Stimulated activated naive CD4-positive, alpha-beta T cell (primary cell): ENCODE data around the gene LCMT2.
"Not testable (repeated sequence)": the region's sequence is repeated elsewhere in the genome, so short reads cannot be mapped to it uniquely, and the experiment has no call there.

Source experiments
- DNase-seq, 6 experiments: peaks; one replicate each; lab custom pipeline; 2025; lab: John Stamatoyannopoulos, UW

Gene LCMT2

DNA sequence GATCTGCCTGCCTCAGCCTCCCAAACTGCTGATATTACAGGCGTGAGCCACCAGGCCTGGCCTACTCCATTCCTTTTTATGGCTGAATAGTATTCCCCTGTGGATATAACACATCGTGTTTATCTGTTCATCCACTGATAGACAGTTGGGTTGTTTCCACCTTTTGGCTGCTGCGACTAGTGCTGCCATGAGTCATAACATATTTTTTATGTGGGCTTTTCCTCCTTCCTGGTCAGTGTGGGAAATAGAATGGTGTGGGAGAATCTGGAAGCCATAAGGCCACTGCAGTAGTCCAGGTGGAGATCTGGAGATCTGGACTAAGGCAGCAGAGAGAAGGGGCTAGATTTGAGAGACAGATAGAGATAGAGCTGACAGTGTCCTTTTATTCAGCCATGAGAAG is 16.2 kb downstream of the LCMT2 start:
- DNase-seq: no peak

DNA sequence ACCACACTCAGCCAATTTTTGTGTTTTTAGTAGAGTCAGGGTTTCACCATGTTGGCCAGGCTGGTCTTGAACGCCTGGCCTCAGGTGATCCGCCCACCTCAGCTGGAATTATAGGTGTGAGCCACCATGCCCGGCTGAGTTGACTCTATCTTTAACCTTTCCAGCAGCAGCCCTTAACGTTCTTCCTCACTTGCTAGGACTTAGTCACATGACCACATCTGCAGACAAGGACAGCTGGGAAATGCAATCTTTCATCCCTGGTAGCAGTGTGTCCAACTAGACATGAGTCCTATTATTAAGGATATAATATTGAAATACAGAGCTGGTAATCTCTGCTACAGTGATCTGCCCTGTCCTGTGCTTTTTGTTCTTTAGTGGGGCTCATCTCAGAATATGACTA is 18.0 kb downstream of the LCMT2 start:
- no peak for DNase-seq

DNA sequence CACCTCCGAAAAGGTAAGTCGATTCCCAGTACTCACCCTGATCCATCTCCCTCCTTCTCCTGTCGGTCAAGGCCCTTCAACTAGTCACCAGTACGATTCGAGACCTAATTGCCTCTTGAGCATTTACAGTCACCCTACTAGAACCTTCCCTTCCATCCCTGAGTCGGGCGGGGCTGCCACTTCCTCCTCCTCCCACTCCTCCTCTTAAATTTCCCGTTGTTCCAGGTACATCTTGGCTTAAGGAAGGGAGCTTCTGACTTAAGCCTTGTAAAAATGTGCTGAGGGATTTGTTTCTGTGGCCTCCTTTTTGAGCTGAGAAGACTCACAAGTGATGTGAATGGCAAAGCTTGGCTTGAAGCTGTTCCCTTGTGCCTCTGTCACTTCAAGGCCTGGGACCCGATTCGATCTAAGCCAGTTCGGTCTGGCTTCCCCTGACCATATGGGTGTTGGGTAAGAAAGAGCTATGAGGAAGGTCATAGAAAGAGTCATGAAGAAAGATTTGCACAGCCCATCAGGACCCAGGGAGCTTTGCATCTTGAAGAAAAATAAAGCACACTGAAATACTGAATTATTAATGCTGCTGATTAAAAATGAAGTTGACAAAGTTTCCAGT is 28.1 kb downstream of the LCMT2 start, which contains the start of gene TGM7:
Gene TGM7, minus strand, starts transcription at position 51 of the 613 bp plus-strand sequence.
- no peak for DNase-seq

DNA sequence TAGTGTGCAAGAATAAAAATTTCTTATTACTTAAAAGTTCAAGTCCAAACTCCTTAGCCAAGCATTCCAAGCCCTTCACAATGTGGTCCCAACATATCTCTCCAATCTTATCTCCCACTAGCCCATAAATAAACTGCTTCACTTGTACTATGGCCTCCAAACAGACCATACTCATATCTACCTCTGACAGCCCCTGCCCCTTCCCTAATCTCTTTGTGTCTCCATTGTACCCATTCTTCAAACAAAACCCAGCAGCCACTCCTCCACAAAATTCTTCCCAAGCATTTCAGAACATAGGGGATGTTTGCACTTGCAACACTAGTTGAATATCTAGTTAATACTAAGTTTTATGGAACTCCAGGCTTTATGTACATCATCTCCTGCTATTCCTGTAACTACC is 30.5 kb downstream of the LCMT2 start:
- DNase-seq: no peak

DNA sequence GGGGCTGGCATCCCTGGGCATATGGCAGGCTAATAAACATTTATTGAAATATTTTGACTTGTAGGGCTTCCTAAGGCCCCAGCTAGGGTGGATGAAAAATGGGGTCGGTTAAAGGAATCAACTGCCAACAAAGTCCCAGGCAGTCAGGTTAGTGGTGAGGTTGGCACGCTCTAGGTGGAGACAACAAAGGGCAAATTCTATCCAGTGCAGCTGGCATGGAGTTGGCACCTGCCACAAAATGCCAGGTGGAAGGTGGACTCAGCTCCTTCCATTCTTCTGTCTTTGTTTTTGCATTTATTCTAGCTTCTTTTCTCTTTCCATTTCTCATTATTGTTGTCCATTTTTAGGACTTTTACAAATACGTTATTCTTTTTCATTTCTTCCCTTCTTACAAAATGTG is 31.0 kb downstream of the LCMT2 start:
- no peak for DNase-seq

GRCh38 chr15:43294091-43294706 is 36.2 kb downstream of the LCMT2 start:
- DNase-seq: no peak

- DNase-seq: no peak
These were observed 36.9 kb downstream of the LCMT2 start for GRCh38 chr15:43293432-43293831.

GRCh38 chr15:43292375-43293078 is 37.8 kb downstream of the LCMT2 start:
- DNase-seq: no peak

- not testable (repeated sequence) for DNase-seq
These were observed 40.7 kb downstream of the LCMT2 start for GRCh38 chr15:43289656-43290055.

- no peak for DNase-seq
These were observed 43.1 kb downstream of the LCMT2 start for GRCh38 chr15:43287254-43287653.

- no peak for DNase-seq
These were observed 44.3 kb downstream of the LCMT2 start for GRCh38 chr15:43286074-43286473.

DNA sequence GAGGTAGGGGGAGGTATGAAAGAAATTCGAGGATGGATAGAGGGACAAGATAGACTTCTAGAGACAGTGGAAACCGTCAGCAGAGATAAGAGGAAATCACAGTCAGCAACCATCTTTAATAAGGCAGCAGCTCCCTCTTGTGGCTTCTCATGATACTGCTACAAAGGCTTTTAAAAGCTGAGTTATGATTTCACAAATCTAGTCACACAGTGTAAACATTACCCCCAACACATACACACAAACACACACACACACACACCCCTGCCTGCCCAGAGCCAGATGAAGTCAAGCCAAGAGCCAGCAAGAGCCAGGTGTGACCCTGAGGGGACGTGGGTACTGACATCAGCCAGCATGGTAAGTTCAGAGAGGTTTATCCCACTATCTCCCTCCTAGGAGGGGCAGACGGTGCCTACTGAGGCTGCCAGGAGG is 44.8 kb downstream of the LCMT2 start:
- peak; percentile 10 to 71 (median 27) for DNase-seq

DNA sequence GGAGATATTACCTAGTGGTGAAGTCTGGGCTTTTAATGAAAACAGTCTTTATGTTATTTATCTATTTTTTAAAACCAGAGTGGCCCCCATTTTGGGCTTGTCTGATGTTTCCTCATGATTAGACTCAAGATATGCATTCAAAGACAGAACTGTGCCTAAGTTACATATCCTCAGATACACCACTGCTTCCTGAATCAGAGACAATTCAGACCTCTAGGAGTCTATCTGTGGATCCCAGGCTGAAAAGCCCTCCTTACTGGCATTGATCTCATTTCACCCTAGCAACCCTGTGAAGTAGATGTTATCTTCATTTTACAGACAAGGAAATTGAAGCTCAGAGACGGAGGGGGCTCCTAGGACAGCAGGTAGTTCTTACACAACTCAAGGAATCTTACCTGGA is 46.8 kb downstream of the LCMT2 start:
- no peak for DNase-seq

- DNase-seq: no peak
These were observed 48.3 kb downstream of the LCMT2 start for GRCh38 chr15:43281926-43282602.

- no peak for DNase-seq
These were observed 49.4 kb downstream of the LCMT2 start for GRCh38 chr15:43280996-43281395.

- no peak for DNase-seq
These were observed 50.9 kb downstream of the LCMT2 start for GRCh38 chr15:43279496-43279895.

GRCh38 chr15:43278869-43279268 is 51.5 kb downstream of the LCMT2 start:
- DNase-seq: no peak

DNA sequence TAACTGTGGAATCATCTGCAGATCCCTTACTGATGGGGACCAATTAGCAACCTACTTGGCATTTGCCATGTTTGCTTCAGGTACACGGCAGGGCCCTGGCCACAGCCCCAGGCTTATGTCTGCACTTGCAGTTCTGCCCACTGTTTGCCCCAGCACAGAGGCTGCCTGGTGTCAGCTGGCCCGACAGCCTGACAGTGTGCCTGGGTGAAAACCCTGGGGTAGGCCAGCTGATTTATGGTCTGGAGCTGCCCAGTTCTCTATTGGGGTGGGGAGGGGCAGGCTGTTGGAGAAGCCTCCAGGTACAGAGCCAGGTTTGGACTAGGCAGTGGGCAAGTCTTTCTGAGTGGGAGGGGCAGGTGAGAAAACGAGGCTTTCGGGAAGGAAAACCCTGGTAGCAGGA is 52.5 kb downstream of the LCMT2 start:
- DNase-seq: no peak

DNA sequence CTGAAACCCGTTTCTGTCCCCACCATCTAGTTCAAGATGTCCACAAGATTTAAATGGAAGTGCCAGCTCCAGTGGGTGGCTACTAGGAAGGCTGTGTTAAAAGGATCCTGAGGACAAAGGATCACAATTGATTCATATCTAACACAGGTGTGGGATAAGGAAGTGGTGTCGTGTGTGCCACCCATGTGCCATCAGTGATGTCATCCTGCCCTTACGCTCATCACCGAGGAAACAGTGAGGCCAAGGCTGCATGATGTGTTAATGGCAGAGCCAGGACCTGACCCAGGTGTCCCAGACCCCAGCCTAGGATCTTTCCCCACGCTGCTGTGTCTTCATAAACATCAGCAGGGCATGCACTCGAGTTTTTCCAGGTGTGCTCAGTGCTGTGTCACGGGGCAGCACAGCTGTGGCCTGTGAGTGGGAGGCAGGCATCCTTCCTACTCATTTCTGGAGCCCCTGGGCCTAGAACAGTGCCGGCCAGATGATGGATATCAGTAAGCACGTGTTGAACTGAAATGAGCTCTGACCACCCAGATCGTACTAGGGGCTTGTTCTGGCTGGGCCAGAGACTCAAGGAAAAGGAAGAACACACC is 53.0 kb downstream of the LCMT2 start:
- DNase-seq: no peak

GRCh38 chr15:43276563-43277200 is 53.7 kb downstream of the LCMT2 start:
- DNase-seq: no peak

GRCh38 chr15:43275740-43276562 is 54.4 kb downstream of the LCMT2 start:
- DNase-seq: no peak
